H9 (cell line): ENCODE results near the gene VPS35L. TPM values are rescaled to one million over a fixed set of nuclear protein-coding genes. Genes with fewer than 3 reads are reported as not detected.

Experiments used
- DNase-seq: peaks from one replicate; pipeline ENCODE4 v3.0.0-alpha.2; 2017
- H2AFZ ChIP-seq: one replicate; pipeline ENCODE4 v1.6.1; 2013; ENCODE audit warnings: mild to moderate bottlenecking, low read length, control low read depth, moderate library complexity
- H2AK5ac ChIP-seq: 2 replicates; pipeline ENCODE4 v1.6.1; 2013; ENCODE audit warnings: low read length, control low read depth, mixed read lengths; ENCODE audit not compliant: insufficient read length
- H2BK120ac ChIP-seq: one replicate; pipeline ENCODE4 v1.6.1; 2013; ENCODE audit warnings: low read depth, mild to moderate bottlenecking, low read length, control low read depth, inconsistent platforms; ENCODE audit not compliant: poor library complexity, severe bottlenecking
- H2BK12ac ChIP-seq: 2 replicates; pipeline ENCODE4 v1.6.1; 2013; ENCODE audit warnings: low read length, control low read depth, mixed read lengths, low read depth; ENCODE audit not compliant: insufficient read length
- H2BK15ac ChIP-seq: 2 replicates; pipeline ENCODE4 v1.6.1; 2013; ENCODE audit warnings: low read depth, low read length, control low read depth
- H2BK20ac ChIP-seq: one replicate; pipeline ENCODE4 v1.6.1; 2013; ENCODE audit warnings: low read depth, mild to moderate bottlenecking, low read length, control low read depth, inconsistent platforms; ENCODE audit not compliant: poor library complexity, severe bottlenecking
- H2BK5ac ChIP-seq: 2 replicates; pipeline ENCODE4 v1.6.1; 2013; ENCODE audit warnings: low read length, control low read depth, mixed read lengths; ENCODE audit not compliant: insufficient read length
- H3K14ac ChIP-seq: 2 replicates; pipeline ENCODE4 v1.6.1; 2013; ENCODE audit warnings: low read length, control low read depth; ENCODE audit not compliant: insufficient read depth
- H3K18ac ChIP-seq: 2 replicates; pipeline ENCODE4 v1.6.1; 2013; ENCODE audit warnings: low read depth, mild to moderate bottlenecking, mixed read lengths, low read length, control low read depth; ENCODE audit not compliant: insufficient read length
- H3K23ac ChIP-seq: 2 replicates; pipeline ENCODE4 v1.6.1; 2013; ENCODE audit warnings: low read length, control low read depth, mixed read lengths, low read depth; ENCODE audit not compliant: insufficient read length
- H3K23me2 ChIP-seq: 2 replicates; pipeline ENCODE4 v1.6.1; 2013; ENCODE audit warnings: low read depth, mild to moderate bottlenecking, mixed read lengths, low read length, control low read depth; ENCODE audit not compliant: insufficient read length, poor library complexity, severe bottlenecking
- H3K27ac ChIP-seq: 2 replicates; pipeline ENCODE4 v1.5.1; 2013; ENCODE audit warnings: low read length, control low read depth, mixed read lengths, low read depth; ENCODE audit not compliant: insufficient read length
- H3K27me3 ChIP-seq: 2 replicates; pipeline ENCODE4 v1.6.1; 2013; ENCODE audit warnings: low read length, control low read depth, inconsistent platforms; ENCODE audit not compliant: insufficient read depth
- H3K4ac ChIP-seq: 2 replicates; pipeline ENCODE4 v1.6.1; 2013; ENCODE audit warnings: low read depth, mild to moderate bottlenecking, control low read depth, inconsistent platforms, low read length, moderate library complexity
- H3K4me1 ChIP-seq: 2 replicates; pipeline ENCODE4 v1.6.1; 2013; ENCODE audit warnings: low read length, control low read depth, inconsistent platforms; ENCODE audit not compliant: insufficient read depth
- H3K4me2 ChIP-seq: 2 replicates; pipeline ENCODE4 v1.6.1; 2013; ENCODE audit warnings: low read length, control low read depth, mixed read lengths; ENCODE audit not compliant: insufficient read length, insufficient read depth
- H3K56ac ChIP-seq: 2 replicates; pipeline ENCODE4 v1.6.1; 2013; ENCODE audit warnings: low read depth, mild to moderate bottlenecking, mixed read lengths, low read length, control low read depth; ENCODE audit not compliant: insufficient read length
- H3K79me1 ChIP-seq: 2 replicates; pipeline ENCODE4 v1.6.1; 2013; ENCODE audit warnings: low read depth, mild to moderate bottlenecking, moderate library complexity, low read length, control low read depth, inconsistent platforms; ENCODE audit not compliant: insufficient read depth, poor library complexity, severe bottlenecking
- H3K79me2 ChIP-seq: 2 replicates; pipeline ENCODE4 v1.6.1; 2013; ENCODE audit warnings: low read length, control low read depth, inconsistent platforms; ENCODE audit not compliant: insufficient read depth
- H3K9ac ChIP-seq: 2 replicates; pipeline ENCODE4 v1.6.1; 2013; ENCODE audit warnings: low read length, control low read depth, mixed read lengths; ENCODE audit not compliant: insufficient read length; ENCODE audit errors: extremely low read depth
- H3K9me3 ChIP-seq: one replicate; pipeline ENCODE4 v1.6.1; 2013; ENCODE audit warnings: low read depth, low read length, inconsistent platforms; ENCODE audit not compliant: control insufficient read depth
- H3T11ph ChIP-seq: one replicate; pipeline ENCODE4 v1.6.1; 2013; ENCODE audit warnings: mild to moderate bottlenecking, low read length, control low read depth, inconsistent platforms
- H4K20me1 ChIP-seq: one replicate; pipeline ENCODE4 v1.6.1; 2013; ENCODE audit not compliant: control insufficient read depth, insufficient read length, insufficient read depth
- H4K5ac ChIP-seq: 2 replicates; pipeline ENCODE4 v1.6.1; 2013; ENCODE audit warnings: low read depth, mild to moderate bottlenecking, mixed read lengths, low read length, control low read depth; ENCODE audit not compliant: insufficient read length
- H4K8ac ChIP-seq: replicated peaks from 2 replicates; pipeline ENCODE4 v1.6.1; 2013; ENCODE audit warnings: low read length, control low read depth, mixed read lengths, low read depth; ENCODE audit not compliant: insufficient read length
- H4K91ac ChIP-seq: 2 replicates; pipeline ENCODE4 v1.6.1; 2013; ENCODE audit warnings: low read depth, mild to moderate bottlenecking, moderate library complexity, mixed read lengths, low read length, control low read depth; ENCODE audit not compliant: insufficient read length
- H3K27ac Mint-ChIP-seq, 3 experiments: 2 replicates in 2 of 3; 3 replicates in 1 of 3; pipeline ENCODE4 v1.8.0; 2020 to 2021; ENCODE audit warnings: mixed read lengths in 3 of 3, mild to moderate bottlenecking in 1 of 3, moderate library complexity in 1 of 3
- H3K27me3 Mint-ChIP-seq: 2 replicates; pipeline ENCODE4 v1.8.0; 2021; ENCODE audit warnings: low read depth, mild to moderate bottlenecking, moderate library complexity, mixed read lengths
- H3K36me3 Mint-ChIP-seq, 3 experiments: 2 replicates in 2 of 3; 3 replicates in 1 of 3; pipeline ENCODE4 v1.8.0; 2020 to 2021; ENCODE audit warnings: low read depth in 3 of 3, mixed read lengths in 3 of 3; ENCODE audit not compliant: insufficient read depth in 1 of 3
- H3K4me1 Mint-ChIP-seq, 2 experiments: 2 replicates each; pipeline ENCODE4 v1.8.0; 2020; ENCODE audit warnings: mixed read lengths in 2 of 2
- H3K4me3 Mint-ChIP-seq, 2 experiments: 2 replicates in 1 of 2; 3 replicates in 1 of 2; pipeline ENCODE4 v1.8.0; 2020 to 2021; ENCODE audit warnings: mild to moderate bottlenecking in 2 of 2, mixed read lengths in 2 of 2, moderate library complexity in 1 of 2
- H3K9me3 Mint-ChIP-seq, 2 experiments: 2 replicates in 1 of 2; 3 replicates in 1 of 2; pipeline ENCODE4 v1.8.0; 2020; ENCODE audit warnings: mild to moderate bottlenecking in 2 of 2, mixed read lengths in 2 of 2, moderate library complexity in 1 of 2
- WGBS: extraction: QIAGEN DNeasy Blood & Tissue Kit; methylation state at CpG from one replicate; pipeline ENCODE4 v1.1.7; 2013; ENCODE audit warnings: missing lambda C conversion rate, low lambda C conversion rate, mixed read lengths; ENCODE audit not compliant: insufficient read length; ENCODE audit errors: extremely low coverage; 5-methylcytosine and 5-hydroxymethylcytosine counted together
- total RNA-seq: library from RNA; stranded (reverse); gene quantifications from 2 replicates; pipeline ENCODE4 v1.2.1, GENCODE V29; 2021
- TF ChIP-seq, protein P1 (sequence below): fragments of 200-600 bp; sonication (generic); conservative IDR thresholded peaks from 3 replicates; pipeline ENCODE4 v1.8.0; 2021; ENCODE audit warnings: antibody characterized with exemption, mild to moderate bottlenecking

VPS35L gene
- total RNA-seq, 1 experiment from 2014 or later: 58.4 TPM

DNA sequence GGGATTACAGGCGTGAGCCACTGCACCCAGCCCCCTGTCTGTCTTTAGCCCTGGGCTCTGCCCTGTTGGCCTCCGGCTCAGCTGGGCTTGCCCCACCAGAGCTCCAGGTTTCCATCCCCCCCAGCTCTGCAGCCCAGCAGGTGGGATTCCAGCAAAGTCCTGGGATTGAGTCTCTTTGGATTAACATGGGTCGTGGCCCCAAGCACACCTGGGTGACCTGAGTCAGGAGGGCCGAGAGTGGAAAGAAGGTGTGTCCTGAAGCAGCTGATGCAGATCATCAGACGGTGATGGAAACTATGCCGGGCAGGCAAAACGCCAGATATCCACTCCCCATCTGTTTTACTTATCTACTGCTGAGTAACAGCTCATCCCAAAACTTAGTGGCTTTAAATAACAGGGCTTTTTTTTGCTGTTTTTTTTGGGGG is 90.1 kb downstream of the VPS35L start:
- TF ChIP-seq, protein P1, sequence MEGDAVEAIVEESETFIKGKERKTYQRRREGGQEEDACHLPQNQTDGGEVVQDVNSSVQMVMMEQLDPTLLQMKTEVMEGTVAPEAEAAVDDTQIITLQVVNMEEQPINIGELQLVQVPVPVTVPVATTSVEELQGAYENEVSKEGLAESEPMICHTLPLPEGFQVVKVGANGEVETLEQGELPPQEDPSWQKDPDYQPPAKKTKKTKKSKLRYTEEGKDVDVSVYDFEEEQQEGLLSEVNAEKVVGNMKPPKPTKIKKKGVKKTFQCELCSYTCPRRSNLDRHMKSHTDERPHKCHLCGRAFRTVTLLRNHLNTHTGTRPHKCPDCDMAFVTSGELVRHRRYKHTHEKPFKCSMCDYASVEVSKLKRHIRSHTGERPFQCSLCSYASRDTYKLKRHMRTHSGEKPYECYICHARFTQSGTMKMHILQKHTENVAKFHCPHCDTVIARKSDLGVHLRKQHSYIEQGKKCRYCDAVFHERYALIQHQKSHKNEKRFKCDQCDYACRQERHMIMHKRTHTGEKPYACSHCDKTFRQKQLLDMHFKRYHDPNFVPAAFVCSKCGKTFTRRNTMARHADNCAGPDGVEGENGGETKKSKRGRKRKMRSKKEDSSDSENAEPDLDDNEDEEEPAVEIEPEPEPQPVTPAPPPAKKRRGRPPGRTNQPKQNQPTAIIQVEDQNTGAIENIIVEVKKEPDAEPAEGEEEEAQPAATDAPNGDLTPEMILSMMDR: no peak
- Mint-ChIP-seq H3K9me3 (no peaks in the 10 kb centered on the region), H3K4me3 (no peak overlapping the region), H3K27ac (peak overlapping the region in 1 of 3 experiments; percentile 18; a peak in 1 of 7 replicates), H3K27me3 (no peaks in the 10 kb centered on the region), H3K36me3 (peaks cover 0 to 22% (median 9%) of the 10 kb centered on the region in 3 experiments; a peak in 5 of 7 replicates), H3K4me1 (peaks cover 0 to 10% of the 10 kb centered on the region in 2 experiments; a peak in 1 of 4 replicates)
- Histone ChIP-seq H3K4ac (no peak overlapping the region), H2BK15ac (no peak overlapping the region), H3K79me1 (no peaks in the 10 kb centered on the region), H4K91ac (no peak overlapping the region), H3K9me3 (no peaks in the 10 kb centered on the region), H3K56ac (no peak overlapping the region), H3K27me3 (no peaks in the 10 kb centered on the region), H2BK5ac (no peak overlapping the region), H4K8ac (no peak overlapping the region), H3K4me2 (no peak overlapping the region), H3K79me2 (no peaks in the 10 kb centered on the region), H3T11ph (no peak overlapping the region), H3K4me1 (no peaks in the 10 kb centered on the region), H2BK12ac (no peak overlapping the region), H3K14ac (no peak overlapping the region), H4K20me1 (no peaks in the 10 kb centered on the region), H3K23me2 (no peaks in the 10 kb centered on the region), H2BK20ac (no peak overlapping the region), H2BK120ac (no peak overlapping the region), H3K18ac (no peak overlapping the region), H3K23ac (no peak overlapping the region), H3K27ac (no peak overlapping the region), H3K9ac (no peak overlapping the region), H2AK5ac (no peak overlapping the region), H2AFZ (no peak overlapping the region), H4K5ac (no peak overlapping the region)
- no peak for DNase-seq
- WGBS: no CpG with 5 or more reads among the region's 7 CpGs
